Colon (tissue), 2 donors: ENCODE measurements around the gene MAP3K6.

Source experiments
- FAIRE-seq: peaks from 2 replicates; lab custom pipeline; 2012; peaks lifted over from hg19 to GRCh38; lab: Jason Lieb, UNC
- donor health status: control.
- donor health status: control.

Gene MAP3K6

DNA sequence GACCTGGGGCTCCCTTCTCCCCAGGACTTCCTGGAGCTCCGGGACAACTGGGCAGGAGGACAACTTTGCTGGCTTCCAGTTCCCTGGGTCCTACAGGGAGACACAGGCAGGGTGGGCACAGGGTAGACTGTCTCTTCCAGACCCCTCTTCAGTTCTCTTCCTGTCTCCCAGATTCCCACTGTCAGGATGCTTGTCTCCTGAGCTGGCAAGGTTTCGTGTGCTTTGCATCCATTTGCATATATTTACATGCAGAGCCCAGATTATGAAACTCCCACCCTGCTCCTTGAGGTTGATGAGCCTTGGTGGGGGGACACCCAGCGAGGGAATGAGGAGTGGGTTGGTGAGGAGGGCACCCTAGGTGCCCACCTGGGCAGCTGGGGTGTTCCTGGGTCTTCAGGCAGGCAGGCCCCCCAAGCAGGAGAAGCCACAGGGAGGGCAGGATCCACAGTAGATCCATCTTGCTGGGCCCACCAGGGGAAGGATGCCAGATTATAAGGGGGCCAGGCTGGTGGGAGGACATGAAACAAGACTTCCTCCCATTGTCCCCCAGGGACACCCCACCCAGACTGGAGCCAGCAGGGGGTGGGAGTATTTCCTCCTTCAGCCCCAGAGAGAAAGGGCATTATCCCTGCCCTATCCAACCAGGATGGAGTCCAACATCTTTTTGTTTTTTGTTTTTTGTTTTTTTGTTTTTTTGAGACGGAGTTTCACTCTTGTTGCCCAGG, 7.8 kb upstream of the MAP3K6 start, which contains the start of gene FCN3:
Gene FCN3, minus strand, starts transcription at position 463 of the 725 bp plus-strand sequence. Its CDS starts 6 bp downstream, at position 457.
- no peak for FAIRE-seq

DNA sequence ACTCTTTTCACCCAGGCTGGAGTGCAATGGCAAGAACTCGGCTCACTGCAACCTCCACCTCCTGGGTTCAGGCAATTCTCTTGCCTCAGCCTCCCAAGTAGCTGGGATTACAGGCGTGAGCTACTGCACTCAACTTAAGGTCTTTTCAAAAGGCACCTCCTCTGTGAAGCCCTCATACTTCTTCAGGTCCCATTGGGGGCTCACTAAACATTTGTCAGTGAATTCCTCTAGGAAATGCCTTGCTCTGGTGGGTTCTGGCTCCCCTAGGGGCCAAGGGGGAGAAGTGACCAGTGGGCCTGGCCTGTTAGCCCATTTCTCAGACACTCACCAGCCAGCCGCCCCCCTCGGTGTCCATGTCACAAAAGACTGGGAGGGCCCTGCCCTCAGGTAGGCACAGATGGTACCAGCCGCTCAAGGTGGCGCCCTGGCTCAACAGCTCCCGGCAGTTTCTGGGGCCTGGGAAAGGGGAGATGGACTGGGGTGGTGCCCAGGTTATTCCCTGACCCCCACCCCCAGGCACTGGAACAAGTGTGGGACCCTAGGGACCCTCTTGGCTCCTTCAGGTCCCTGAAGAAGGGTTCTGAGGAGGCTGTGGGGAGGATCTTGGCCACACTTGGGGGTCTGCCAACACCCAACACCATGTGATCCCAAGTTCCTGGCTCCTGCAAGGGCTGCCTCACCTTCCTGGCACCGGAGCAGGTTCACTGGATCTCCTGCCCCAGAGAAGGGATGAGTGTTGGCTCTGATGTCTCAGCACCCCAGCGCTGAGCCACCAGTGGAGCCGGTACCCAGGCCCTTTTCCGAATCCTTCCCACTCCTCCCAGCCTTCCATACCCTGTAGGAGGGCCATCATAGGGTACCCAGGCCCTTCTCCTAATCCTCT, 6.3 kb upstream of the MAP3K6 start:
- no peak for FAIRE-seq

DNA sequence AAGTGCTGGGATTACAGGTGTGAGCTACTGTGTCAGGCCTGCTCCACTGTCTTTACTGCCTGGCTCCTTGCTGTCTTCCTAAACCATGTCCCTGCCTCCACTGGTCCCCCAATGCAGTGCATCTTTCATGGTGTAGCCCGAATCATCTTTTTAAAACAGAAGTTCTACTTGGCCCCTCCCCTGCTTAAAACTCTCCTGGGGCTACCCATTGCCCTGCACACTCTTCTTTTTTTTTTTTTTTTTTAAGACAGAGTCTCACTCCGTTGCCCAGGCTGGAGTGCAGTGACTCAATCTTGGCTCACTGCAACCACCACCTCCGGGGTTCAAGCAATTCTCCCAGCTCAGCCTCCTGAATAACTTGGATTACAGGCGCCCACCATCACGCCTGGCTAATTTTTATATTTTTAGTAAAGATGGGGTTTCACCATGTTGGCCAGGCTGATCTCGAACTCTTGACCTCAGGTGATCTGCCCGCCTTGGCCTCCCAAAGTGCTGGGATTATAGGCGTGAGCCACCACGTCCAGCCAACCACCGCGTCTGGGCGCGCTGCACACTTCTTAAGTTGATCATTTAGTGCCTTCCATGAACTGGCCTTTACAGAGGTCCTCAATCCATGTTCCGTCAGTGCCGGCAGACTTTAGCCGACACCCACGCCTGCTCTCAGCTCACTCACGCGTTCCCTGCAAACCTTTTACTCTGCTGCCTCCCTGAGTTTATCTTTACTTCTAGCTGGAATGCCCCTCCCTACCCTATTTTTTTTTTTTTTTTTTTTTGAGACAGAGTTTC, 5.5 kb upstream of the MAP3K6 start:
- no peak for FAIRE-seq

DNA sequence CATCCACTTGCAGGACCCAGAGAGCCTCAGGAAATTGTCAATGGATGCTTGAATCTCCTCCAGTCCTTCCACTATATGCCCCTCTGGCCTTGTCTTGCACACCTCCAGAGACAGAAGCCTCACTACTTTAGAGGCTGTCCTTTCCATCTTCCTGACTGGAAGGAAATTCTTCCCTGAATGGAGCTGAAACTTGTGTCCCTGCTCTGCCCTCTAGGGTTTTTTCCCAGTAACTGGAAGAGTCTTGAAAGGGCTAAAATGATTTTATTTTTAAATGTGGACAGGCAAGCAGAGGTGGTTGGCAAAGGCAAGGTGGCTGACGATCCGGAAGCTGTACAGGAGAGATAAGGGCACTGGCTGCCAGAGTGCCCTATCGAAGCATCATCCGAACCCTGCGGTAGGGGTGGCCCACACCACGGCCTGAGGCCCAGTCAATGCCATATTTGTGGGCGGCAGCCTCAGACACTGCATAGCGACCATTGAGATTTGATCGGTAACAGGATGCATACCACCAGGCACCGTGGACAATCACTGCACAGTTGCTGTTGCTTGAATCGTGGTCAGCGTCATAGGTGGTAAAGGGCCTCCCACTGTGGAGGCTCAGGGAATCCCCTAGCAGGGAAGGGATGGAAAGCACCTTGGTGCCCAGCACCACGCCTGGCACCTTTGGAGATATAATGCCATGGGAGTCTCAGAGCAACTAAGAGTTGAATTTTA, 2.3 kb upstream of the MAP3K6 start:
- no peak for FAIRE-seq

DNA sequence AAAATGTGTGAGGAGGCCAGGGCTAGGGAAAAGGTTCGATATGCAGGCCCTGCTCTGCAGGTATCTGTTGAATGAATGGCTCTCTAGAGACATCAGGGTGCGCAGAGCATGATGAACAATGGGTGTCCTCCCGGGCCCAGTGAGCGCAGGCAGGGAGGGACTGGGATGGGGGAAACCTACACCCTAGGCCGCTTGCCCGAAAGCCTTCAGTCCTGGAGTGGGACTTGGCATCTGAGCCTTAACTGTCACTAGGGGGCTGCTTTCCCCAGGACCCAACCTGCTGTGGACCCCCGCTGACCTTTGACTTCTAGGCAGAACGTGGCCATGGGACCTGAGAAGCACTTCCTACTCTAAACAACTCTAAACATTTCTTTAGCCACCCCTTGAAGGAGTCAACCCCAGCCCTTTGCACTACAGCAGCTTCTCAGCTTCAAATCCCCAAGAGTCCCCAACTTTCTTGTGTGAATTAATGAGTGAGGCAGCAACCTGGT, 444 bp upstream of the MAP3K6 start:
- FAIRE-seq = no peak

DNA sequence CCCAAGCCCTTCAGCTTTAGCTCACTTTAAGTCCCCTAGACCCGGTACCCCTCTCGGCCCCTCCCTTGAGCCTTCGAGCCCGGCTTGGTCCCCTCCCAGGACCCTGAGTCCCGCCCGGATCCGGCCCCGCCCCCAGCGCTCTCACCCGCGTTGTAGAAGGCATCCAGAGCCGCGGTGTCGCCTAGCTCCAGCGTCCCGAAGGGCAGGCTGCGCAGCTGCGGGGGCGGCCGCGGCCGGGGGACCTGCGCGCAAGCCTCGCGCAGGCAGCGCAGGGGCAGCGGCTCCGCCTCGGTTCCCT, 699 bp downstream of the MAP3K6 start:
- FAIRE-seq = no peak

DNA sequence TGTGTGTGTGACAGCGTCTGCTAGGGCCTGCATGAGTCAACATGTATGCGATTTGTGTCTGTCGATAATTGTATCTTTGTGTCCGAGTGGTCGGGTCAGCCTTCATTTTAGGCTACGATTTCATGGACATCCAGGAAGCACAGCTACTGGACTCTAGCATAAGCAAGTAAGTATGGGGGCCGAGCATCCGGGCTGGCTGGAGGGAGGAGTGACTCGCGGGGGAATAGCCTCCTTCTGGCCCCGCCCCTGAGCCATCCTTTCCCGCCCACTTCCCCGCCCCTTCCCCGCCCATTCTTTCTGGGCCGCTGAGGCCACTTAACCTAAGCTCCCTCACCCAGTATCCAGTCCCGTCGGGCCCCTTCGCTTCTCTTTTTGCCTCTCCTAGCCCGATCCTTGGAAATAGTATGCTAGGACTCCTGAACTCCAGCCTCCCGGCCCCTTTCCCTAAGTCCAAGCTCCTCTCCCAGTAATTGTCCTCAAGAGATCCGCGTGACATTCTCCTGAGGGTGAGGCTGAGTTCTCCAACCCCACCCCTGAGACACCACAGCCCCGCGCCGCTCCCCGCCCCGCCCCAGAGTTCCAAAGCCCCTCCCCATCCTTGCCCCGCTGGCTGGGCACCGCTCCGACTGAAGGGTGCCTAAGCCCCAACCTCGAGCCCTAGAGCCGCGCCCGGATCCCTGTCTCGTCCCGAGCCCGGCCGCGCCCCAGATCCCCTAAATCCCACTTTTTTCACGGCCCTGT, 1.2 kb downstream of the MAP3K6 start:
- no peak for FAIRE-seq

DNA sequence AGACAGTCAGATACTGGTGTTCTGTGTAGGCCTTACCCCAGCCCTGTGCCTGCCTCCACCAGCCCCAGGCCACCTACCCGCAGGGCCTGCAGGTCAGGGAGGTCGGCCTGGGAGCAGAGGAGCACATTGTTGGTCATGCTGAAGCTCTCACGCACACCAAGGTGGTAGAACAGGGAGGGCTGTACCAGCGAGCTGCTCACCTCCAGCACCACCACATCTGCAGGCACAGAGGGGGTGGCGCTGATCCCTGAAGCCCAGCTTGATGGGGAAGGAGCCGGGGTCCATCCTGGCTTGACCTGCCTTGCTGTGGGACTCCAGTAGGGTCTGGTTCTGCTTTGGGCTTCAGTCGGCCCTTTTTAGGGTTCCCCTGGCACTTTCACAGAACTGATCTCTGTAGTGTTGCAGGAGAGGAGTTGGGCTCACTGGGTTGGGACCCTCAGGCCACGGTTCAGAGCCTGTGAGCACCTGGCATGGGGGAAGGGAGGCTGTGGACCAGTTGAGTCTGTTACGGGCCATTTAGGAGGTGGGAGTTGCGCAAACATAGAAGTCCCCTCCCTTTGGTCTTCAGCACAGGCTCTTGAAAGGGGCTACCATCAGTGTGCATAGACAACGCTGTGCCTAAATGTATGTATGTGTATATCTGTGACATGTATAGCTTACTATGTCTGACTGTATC, 1.9 kb downstream of the MAP3K6 start:
- FAIRE-seq = no peak

DNA sequence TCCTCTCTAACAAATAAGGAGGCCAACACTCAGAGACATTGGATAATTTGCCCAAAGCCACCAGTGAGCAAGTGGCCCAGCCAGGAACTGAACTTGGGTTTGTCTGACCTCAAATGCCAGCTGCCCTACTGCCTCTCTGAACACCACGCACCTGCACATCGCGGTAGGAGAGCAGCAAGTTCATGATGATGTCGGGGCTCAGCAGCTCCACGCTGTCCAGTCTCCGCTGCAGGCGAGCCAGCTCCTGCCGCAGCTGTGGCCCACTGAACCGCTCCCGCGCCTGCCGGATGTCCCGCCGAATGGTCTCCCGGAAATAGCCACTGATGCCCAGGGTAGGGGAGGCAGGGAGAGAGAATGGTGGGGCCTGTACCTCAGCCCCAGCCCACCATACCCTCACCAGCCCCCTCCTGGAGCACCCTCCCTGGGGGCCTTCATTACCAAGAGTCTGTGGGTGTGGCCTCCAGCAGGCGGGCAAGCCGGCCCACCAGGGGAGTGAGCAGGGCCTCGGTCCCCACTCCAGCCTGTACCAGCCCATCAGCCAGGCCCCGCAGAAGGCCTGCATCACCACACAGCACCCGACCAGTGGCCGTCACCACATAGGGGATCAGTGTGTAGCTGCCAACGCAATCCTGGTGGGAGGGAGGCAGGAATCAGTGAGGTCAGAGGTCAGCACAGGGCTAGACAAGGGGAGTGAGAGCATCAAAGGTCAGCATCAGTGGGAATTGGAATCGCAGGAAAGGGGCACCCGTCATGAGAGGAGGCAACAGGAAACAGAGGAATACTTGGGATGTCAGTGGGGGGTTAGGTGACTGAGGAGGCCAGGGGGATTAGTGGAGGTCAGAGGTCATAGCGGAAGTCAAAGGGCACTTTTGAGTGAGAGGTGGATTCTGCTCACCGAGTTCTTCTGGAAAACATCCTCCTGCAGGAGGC, 2.7 kb downstream of the MAP3K6 start:
- FAIRE-seq = no peak

DNA sequence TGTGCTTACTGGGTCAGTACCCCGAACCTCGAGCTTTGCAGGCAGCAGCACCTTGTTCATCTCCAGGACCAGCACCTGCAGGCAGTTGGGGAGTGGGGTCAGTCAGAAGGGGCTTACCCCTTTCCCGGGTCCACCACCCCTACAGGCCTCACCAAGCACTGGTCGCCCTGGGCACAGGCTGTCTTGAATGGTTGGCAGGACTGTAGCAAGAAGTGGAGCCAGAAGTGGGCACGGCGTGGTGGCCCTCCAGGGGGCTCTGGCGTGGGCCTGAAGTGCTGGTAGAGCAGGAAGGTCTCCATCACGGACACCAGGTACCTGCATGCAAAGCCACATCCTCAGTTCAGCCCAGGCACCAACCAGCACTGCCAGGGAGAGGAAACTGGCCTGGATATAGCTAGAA, 5.2 kb downstream of the MAP3K6 start:
- FAIRE-seq = no peak

DNA sequence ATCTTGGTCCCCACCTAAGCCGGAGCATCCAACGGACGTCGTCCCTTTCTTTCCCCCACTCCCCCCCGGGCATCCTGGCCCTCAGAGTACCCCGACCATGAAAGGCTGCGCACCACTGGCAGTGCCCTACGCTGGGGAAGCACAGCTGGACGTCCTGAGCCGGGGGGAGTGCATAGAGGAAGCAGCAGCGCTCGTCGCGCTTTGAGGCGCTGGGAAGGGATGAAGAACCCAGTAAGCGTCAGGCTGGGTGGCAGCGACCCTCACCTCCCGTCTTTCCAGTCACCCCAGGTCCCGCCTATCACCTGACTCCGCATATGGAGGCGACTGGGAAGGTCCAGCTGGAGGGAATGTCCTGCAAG, 5.7 kb downstream of the MAP3K6 start:
- FAIRE-seq = no peak

DNA sequence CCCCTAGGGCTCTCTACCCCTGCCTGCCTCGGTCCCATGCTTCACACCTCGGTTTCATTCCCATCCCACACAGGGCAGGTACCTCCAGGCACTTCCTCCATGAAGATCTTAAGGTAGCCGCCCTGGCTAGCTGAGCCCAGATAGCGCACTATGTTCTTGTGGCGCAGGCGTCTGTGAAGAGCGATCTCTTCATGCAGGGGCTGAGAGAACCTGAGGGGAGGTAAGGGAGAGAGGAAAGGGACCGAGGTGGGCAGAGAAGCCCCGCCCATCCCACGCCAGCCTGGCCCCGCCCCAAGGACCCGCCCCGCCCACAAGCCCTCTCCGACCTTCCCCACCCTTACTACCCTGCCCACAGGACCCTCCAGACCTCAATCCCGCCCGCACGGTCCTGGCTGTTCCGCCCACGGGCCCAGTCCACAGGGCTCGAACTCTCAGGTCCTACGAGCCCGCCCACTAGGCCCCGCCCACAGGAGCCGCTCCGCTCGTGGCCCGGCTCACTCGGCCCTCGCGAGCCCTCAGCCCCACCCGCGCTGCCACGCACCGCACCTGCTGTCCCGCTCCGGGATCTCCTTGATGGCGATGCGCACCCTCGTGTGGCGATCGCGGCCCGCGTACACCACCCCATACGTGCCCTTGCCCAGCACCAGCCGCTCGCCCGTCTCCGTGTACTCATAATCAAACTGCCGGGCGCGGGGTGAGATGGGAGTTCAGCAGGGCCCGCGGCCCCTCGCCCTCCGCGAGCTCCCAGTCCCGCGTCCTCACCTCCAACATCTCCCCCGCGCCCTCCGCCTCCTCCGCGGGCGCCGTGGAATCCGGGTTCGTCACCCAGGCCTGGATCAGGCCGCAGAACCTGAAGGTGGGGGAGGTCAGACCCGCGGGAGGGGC, 6.4 kb downstream of the MAP3K6 start:
- FAIRE-seq = no peak

DNA sequence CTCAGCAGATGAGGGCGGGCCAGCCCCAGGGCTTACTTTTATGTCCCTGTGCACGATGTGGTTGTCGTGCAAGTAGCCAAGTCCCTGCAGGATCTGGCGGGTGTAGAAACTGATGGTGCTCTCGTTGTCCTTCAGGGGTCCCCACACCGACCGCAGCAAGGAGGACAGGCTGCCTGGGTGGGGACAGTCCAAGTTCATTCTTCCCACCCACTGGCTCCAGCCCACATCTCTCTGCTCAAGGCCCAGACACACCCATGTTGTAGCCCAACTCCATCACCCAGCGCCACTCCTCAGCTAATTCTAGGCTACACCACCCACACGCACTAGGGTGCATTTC, 7.0 kb downstream of the MAP3K6 start:
- FAIRE-seq = no peak

DNA sequence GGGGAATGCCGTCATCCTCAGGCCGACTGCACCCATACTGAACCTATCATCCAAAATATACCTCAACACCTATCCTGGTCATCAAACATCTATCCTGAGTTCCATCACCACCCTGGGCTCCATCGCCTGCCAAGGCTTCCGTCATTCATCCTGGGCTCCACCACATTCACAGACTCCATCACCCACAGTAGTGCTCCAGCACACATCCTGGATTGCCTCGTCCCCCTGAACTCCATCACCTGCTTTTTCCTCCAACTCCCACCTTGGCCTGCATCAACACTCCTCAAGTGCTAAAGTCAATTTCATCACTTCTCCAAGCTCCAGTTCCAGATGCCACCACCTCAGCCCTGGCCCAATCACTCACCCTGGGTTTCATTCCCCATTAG, 7.8 kb downstream of the MAP3K6 start:
- no peak for FAIRE-seq

DNA sequence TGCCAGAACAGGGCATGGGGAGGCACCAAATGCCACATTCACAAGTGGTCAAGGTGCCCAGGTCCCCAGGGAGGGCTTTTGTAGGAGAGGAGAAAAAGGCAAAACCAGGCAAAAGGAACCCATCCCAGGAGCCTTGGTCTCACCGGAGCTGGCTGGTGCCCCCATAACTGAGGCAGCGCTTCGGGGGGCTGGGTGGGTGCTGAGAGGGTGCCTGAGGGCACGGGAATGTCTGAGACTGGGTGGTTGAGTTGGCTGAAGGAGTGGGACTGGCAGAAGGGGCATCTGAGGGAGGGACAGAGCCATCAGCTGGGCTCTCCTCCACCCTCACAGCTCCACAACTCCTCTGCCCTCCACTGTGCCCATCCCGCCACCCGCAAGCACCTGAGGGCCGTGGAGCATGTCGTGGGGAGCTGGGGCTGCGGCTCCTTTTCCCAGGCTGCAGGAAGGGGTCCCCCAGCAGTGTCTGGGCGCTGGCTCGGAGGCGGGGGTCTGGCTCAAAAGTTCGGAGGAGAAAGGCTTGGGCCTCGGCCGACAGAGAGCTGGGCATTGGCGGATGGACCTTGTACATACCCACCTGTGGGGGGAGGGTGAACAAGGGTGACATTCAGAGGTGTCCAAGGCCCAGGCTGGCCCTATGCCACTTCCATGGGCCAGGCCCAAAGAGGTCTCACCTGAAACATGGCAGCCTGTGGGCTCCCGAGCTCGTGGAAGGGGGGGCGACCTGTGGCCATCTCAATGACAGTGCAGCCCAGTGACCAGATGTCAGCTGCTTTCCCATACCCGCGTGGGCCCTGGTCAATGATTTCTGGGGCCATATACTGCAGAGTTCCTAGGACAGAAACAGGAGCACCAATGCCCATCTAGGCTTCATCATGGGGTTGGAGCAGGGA, 8.5 kb downstream of the MAP3K6 start:
- FAIRE-seq = no peak

DNA sequence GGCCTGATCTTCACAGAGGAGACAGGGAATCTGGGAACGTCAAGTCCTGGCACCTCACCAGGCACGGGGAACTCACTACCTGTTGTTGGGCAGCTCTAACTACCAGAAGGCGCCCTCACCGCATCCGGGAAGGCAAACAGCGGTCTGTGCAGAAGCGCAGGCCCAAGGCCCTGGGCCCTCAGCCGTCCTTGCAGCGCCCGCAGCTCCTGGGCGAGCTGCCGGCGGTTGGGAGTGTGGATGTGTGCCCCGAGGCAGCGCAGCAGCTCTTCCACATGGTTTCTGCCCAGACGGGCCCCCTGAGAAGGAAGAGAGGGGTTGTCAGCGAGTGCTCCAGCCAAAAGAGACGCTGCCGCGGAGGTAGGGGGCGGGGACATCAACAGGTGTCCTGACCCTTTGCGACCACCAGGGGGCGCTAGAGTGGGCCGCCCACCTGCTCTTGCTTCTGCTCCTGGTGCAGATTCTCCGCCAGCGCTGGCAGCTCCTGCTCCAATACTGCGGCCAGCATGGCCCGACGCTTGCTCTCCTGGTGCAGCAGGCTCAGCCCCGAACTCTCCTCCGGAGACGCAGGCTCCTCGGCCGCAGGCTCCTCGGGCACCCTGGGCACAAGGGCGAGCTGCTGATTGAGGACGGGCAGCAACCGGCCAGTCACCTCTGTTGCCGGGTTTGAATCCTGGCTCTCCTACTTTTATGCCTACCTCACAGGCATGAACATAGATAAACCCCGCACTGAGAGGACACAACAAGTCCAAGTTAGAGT, 9.3 kb downstream of the MAP3K6 start:
- no peak for FAIRE-seq
